ENCODE results near the gene CFAP61. TPM values are rescaled to one million over a fixed set of nuclear protein-coding genes. Genes with fewer than 3 reads are reported as not detected.

The CFAP61 gene
- total RNA-seq, 2 donors from 2014 or later: 1.0 to 1.9 TPM

- Histone ChIP-seq H3K9me3 (no peaks in the 10 kb centered on the region), H3K4me3 (no peak overlapping the region), H3K36me3 (no peaks in the 10 kb centered on the region), H3K4me1 (peaks cover 0 to 12% of the 10 kb centered on the region in 2 donors), H3K27me3 (no peaks in the 10 kb centered on the region), H3K27ac (no peak overlapping the region)
- TF ChIP-seq CTCF (IDR thresholded peaks at IDR 0.05): no peak
- DNase-seq (ENCODE audit: low spot score): no peak
These were observed 151.5 kb downstream of the CFAP61 start for GRCh38 chr20:20203784-20204183.

DNA sequence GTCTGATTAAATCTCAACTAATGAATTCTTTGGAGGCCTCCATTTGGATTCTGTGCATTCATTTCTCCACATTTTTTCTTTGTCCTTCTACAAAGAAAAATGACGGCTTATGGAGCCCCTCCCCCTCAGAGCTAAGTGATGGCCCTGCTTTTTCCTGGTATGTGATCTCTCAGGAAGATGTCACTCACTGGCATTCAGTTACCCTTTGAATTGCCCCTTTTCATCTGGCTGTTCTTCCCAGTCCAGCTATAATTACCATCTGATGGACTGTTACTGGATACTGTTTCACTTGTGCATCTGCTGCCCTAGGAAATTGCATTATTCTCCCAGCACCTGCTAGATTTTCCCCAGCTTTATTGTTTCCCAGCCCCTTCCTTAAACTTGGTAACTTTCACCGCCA, 151.9 kb downstream of the CFAP61 start:
- H3K27ac ChIP-seq: no peak overlapping the region
- no peaks in the 10 kb centered on the region for H3K36me3 ChIP-seq
- H3K4me3 ChIP-seq: no peak overlapping the region
- no peak for DNase-seq (ENCODE audit: low spot score)
- TF ChIP-seq CTCF (IDR thresholded peaks at IDR 0.05): no peak
- H3K27me3 ChIP-seq: no peaks in the 10 kb centered on the region
- H3K4me1 ChIP-seq: peaks cover 0 to 8% of the 10 kb centered on the region in 2 donors
- H3K9me3 ChIP-seq: no peaks in the 10 kb centered on the region

- no peak for DNase-seq (ENCODE audit: low spot score)
- Histone ChIP-seq H3K4me1 (no peaks in the 10 kb centered on the region), H3K27me3 (no peaks in the 10 kb centered on the region), H3K9me3 (no peaks in the 10 kb centered on the region), H3K36me3 (no peaks in the 10 kb centered on the region), H3K27ac (no peak overlapping the region), H3K4me3 (no peak overlapping the region)
- no peak for TF ChIP-seq CTCF (IDR thresholded peaks at IDR 0.05)
These were observed 153.0 kb downstream of the CFAP61 start for GRCh38 chr20:20205141-20205861.

DNA sequence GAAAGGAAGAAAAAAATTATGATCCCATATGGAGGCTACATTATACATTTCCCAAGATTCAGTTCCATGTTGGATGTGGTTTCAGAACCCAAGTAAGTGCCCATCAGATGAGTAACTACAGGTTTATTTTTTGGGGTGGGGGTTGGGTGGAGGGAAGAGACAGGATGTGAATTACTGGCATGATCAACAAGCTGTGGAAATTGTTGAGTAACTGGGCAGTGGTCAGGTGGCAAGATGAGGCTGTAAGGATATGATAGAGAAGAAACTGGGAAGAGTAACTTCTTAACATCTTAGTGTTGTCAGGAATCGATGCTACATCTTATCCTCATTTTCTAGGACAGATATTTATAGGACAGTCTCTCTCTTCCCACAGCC, 153.5 kb downstream of the CFAP61 start:
- H3K4me1 ChIP-seq: no peaks in the 10 kb centered on the region
- no peak for DNase-seq (ENCODE audit: low spot score)
- H3K9me3 ChIP-seq: no peaks in the 10 kb centered on the region
- no peak overlapping the region for H3K27ac ChIP-seq
- no peaks in the 10 kb centered on the region for H3K36me3 ChIP-seq
- no peak overlapping the region for H3K4me3 ChIP-seq
- no peak for TF ChIP-seq CTCF (IDR thresholded peaks at IDR 0.05)
- no peaks in the 10 kb centered on the region for H3K27me3 ChIP-seq

DNA sequence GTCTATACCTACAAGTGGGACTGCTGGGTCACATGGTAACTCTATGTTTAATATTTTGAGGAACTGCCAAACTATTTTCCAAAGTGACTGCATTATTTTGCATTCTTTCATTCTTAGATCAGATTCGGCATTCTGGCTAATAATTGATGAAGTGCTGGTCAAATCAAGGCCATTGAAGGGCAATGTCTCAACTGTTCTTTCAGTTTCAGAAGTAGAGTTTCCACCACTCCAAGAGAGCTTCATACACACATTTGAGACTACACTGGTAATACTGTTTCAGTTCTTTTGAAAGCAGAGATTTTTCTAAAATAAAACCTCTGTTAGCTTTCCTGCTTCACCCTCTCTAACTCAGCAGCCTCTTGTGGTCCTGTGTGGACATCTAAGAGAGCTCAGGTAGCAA, 154.5 kb downstream of the CFAP61 start:
- H3K27ac ChIP-seq: no peak overlapping the region
- no peak for TF ChIP-seq CTCF (IDR thresholded peaks at IDR 0.05)

DNA sequence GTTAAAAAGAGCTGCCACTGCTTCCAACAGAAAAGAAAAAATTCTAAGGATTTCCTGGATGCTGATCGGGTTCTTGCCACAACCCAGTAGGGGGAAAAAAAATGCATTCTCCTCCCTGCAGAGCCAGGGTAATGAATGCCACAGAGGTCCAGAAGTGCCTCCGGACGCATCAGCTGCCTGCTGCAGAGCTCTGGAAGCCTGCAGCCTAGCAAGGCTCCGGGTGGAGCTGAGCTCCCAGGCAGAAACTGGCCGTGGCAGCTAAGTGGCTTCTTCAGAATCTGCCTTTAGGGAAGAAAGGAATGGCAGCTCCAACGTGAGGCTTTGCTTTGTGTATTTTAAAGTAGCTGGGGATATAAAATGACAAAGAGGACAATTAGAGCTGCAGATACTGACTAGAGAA, 155.0 kb downstream of the CFAP61 start:
- no peaks in the 10 kb centered on the region for H3K4me1 ChIP-seq
- DNase-seq (ENCODE audit: low spot score): no peak
- no peaks in the 10 kb centered on the region for H3K9me3 ChIP-seq
- TF ChIP-seq CTCF (IDR thresholded peaks at IDR 0.05): no peak
- no peak overlapping the region for H3K27ac ChIP-seq
- H3K4me3 ChIP-seq: no peak overlapping the region
- no peaks in the 10 kb centered on the region for H3K27me3 ChIP-seq
- no peaks in the 10 kb centered on the region for H3K36me3 ChIP-seq

More for the DNA sequence above, 154.5 kb downstream of the CFAP61 start:
- DNase-seq (ENCODE audit: low spot score): no peak
- no peaks in the 10 kb centered on the region for H3K9me3 ChIP-seq
- no peak overlapping the region for H3K4me3 ChIP-seq
- no peaks in the 10 kb centered on the region for H3K36me3 ChIP-seq
- H3K27me3 ChIP-seq: no peaks in the 10 kb centered on the region
- H3K4me1 ChIP-seq: no peaks in the 10 kb centered on the region
